Common myeloid progenitor, CD34-positive (primary cell): Measurements from ENCODE around the gene RNU4-1.
A peak's percentile ranks its signal among the peaks of the same experiment; 100 is the strongest.

Experiments
- CTCF ChIA-PET: fragments of 350-600 bp; sonication (Branson Sonifier 250); formaldehyde crosslinking; loops from one replicate; lab custom pipeline; 2021; ENCODE audit warnings: antibody characterized with exemption; lab: Charles Lee
- POLR2A ChIA-PET: fragments of 350-600 bp; sonication (Branson Sonifier 250); formaldehyde crosslinking; loops from one replicate; lab custom pipeline; 2021; ENCODE audit warnings: antibody characterized with exemption; lab: Charles Lee
- DNase-seq, 3 donors: peaks; one replicate each; pipeline versions ENCODE4 v3.0.0 to v3.0.0-alpha.2; 2013
- H3K27ac ChIP-seq, 2 experiments: 1 replicate in 1 of 2; 2 replicates in 1 of 2; pipeline ENCODE4 v1.7.0; 2013; ENCODE audit warnings: inconsistent platforms in 2 of 2, low read length in 2 of 2, mild to moderate bottlenecking in 2 of 2, low read depth in 1 of 2, moderate library complexity in 1 of 2; ENCODE audit not compliant: severe bottlenecking in 2 of 2, insufficient read depth in 1 of 2, poor library complexity in 1 of 2
- H3K27me3 ChIP-seq, 5 experiments: replicated peaks in 2 of 5; 1 replicate in 3 of 5; 2 replicates in 2 of 5; pipeline versions ENCODE4 v1.6.1 to v1.7.0; 2013; ENCODE audit warnings: low read length in 4 of 5, mild to moderate bottlenecking in 2 of 5, moderate library complexity in 2 of 5, inconsistent platforms in 1 of 5; ENCODE audit not compliant: insufficient read depth in 5 of 5, control insufficient read depth in 4 of 5
- H3K36me3 ChIP-seq, 4 experiments: 1 replicate in 2 of 4; 2 replicates in 2 of 4; pipeline versions ENCODE4 v1.6.1 to v1.7.0; 2013; ENCODE audit warnings: low read length in 3 of 4, control low read depth in 1 of 4, mild to moderate bottlenecking in 1 of 4; ENCODE audit not compliant: control insufficient read depth in 4 of 4, insufficient read depth in 4 of 4
- H3K4me1 ChIP-seq, 4 experiments: 1 replicate in 3 of 4; 2 replicates in 1 of 4; pipeline versions ENCODE4 v1.6.1 to v1.7.1; 2013; ENCODE audit warnings: low read length in 3 of 4, mild to moderate bottlenecking in 3 of 4, control low read depth in 1 of 4, inconsistent platforms in 1 of 4, moderate library complexity in 1 of 4; ENCODE audit not compliant: control insufficient read depth in 4 of 4, insufficient read depth in 4 of 4; ENCODE audit errors: control extremely low read depth in 1 of 4
- H3K4me3 ChIP-seq, 7 experiments: 1 replicate in 4 of 7; 2 replicates in 3 of 7; pipeline versions ENCODE4 v1.5.1 to v1.7.0; 2013; ENCODE audit warnings: mild to moderate bottlenecking in 7 of 7, low read length in 6 of 7, moderate library complexity in 6 of 7, inconsistent platforms in 2 of 7, low read depth in 2 of 7, control low read depth in 1 of 7; ENCODE audit not compliant: insufficient read depth in 4 of 7, control insufficient read depth in 1 of 7; ENCODE audit errors: extremely low read depth in 1 of 7
- H3K9me3 ChIP-seq, 5 experiments: 1 replicate in 4 of 5; 2 replicates in 1 of 5; pipeline versions ENCODE4 v1.6.1 to v1.7.1; 2013; ENCODE audit warnings: low read length in 4 of 5, mild to moderate bottlenecking in 2 of 5, inconsistent platforms in 1 of 5, low read depth in 1 of 5, moderate library complexity in 1 of 5; ENCODE audit not compliant: control insufficient read depth in 4 of 5, insufficient read depth in 2 of 5; ENCODE audit errors: control extremely low read depth in 1 of 5
- WGBS: methylation state at CpG from one replicate; pipeline ENCODE4 v1.1.5; 2013; ENCODE audit not compliant: insufficient coverage; 5-methylcytosine and 5-hydroxymethylcytosine counted together

Gene RNU4-1

GRCh38 chr12:120276734-120277133 lies 16.3 kb downstream of the RNU4-1 start:
- DNase-seq: no peak
- CTCF ChIA-PET: interaction anchor here (0.6 to 43.0 kb wide), 3 partner anchors 11 to 52 kb away, joined by 3 to 879 read pairs (median 8); partner anchors contain the start of gene PXN
- H3K36me3 ChIP-seq: no peaks in the 10 kb centered on the region
- no peaks in the 10 kb centered on the region for H3K9me3 ChIP-seq
- no peaks in the 10 kb centered on the region for H3K27me3 ChIP-seq
- H3K27ac ChIP-seq: no peak overlapping the region
- 80% methylated on average over 1 of the region's 6 CpGs for WGBS
- H3K4me3 ChIP-seq: no peak overlapping the region
- POLR2A ChIA-PET: no interaction called here
- no peaks in the 10 kb centered on the region for H3K4me1 ChIP-seq

- no peaks in the 10 kb centered on the region for H3K27me3 ChIP-seq
- peaks cover 8 to 48% (median 32%) of the 10 kb centered on the region in 4 experiments for H3K4me1 ChIP-seq
- H3K9me3 ChIP-seq: no peaks in the 10 kb centered on the region
- ChIA-PET CTCF (interaction anchor here (1.0 to 43.0 kb wide), 7 partner anchors 12 to 43 kb away, joined by 3 to 879 read pairs (median 3); partner anchors contain the start of genes RNU4-2 and SIRT4), POLR2A (interaction anchor here (3.0 to 4.1 kb wide), 2 partner anchors 24 to 39 kb away, joined by 21 to 42 read pairs; partner anchors contain the start of genes RNU4-1 and RNU4-2)
- WGBS: 12% methylated on average over 4 of the region's 4 CpGs
- H3K4me3 ChIP-seq: no peak overlapping the region
- no peaks in the 10 kb centered on the region for H3K36me3 ChIP-seq
- H3K27ac ChIP-seq: no peak overlapping the region
- peak in 1 of 3 donors; percentile 31 for DNase-seq
Measured at GRCh38 chr12:120267736-120268135, 25.3 kb downstream of the RNU4-1 start.

GRCh38 chr12:120266180-120266870 lies 26.7 kb downstream of the RNU4-1 start:
- Histone ChIP-seq H3K9me3 (no peaks in the 10 kb centered on the region), H3K4me3 (peak overlapping the region in 1 of 7 experiments; percentile 70), H3K27me3 (no peaks in the 10 kb centered on the region), H3K4me1 (peaks cover 13 to 60% (median 45%) of the 10 kb centered on the region in 4 experiments), H3K27ac (no peak overlapping the region), H3K36me3 (no peaks in the 10 kb centered on the region)
- 36% methylated on average over 5 of the region's 8 CpGs for WGBS
- ChIA-PET POLR2A (interaction anchor here (0.7 to 4.1 kb wide), 4 partner anchors 26 to 42 kb away, joined by 3 to 42 read pairs (median 12); partner anchors contain the start of genes RNU4-1 and RNU4-2), CTCF (interaction anchor here (0.9 to 43.0 kb wide), 9 partner anchors 9 to 66 kb away, joined by 3 to 879 read pairs (median 6); partner anchors contain the start of genes RNU4-2 and RPLP0)
- DNase-seq: peak in 1 of 3 donors; percentile 26

DNA sequence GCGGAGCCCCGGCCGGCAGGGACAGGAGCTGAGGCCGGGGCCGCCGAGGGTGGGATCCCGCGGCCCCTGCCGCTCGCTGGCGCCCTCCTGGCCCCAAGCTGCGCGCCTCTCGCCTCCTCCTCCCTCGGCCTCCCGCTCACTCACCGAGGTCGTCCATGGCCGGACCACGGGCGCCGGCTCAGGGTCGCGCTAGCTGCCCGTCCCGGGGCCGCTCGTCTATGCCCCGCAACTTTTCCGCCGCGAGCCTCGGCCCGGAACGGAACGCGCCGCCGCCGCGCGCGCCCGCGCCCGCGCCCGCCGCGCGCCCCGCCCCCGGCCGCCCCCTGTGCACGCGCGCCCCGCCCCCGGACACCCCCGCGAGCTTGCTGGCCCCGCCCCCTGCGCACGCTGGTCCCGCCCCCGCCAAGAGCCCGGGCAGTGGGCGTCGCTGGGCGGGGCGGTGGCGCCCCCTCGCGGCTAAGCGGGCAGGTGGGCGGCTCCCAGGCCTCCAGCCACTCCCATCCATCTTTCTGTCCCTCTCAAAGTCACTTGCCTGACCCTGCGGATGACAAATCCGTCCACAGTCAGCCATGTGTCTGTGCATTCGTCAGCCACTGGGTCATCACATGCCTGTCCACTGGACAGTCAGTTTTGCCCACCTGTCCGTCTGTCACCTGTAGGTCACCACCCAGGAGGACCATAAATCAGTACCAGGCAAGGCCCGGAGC lies 27.4 kb downstream of the RNU4-1 start, which contains the start of gene PXN:
Gene PXN, minus strand, starts transcription at position 258 of the 707 bp plus-strand sequence. Its CDS starts 101 bp downstream, at position 157.
- Histone ChIP-seq H3K4me3 (peak within 1 kb of the TSS; percentile 67 to 86 (median 79)), H3K27ac (peak within 1 kb of the TSS in 1 of 2 experiments; percentile 61), H3K9me3 (no peaks in the 10 kb centered on the region), H3K36me3 (no peaks in the 10 kb centered on the region), H3K4me1 (peaks cover 13 to 60% (median 45%) of the 10 kb centered on the region in 4 experiments), H3K27me3 (no peaks in the 10 kb centered on the region)
- ChIA-PET CTCF (interaction anchor here (1.0 to 43.0 kb wide), 8 partner anchors 9 to 65 kb away, joined by 3 to 879 read pairs (median 7); partner anchors contain the start of genes RNU4-2 and RPLP0), POLR2A (interaction anchor here (0.7 to 4.1 kb wide), 7 partner anchors 10 to 65 kb away, joined by 3 to 42 read pairs (median 3); partner anchors contain the start of genes RNU4-1, RNU4-2 and RPLP0)
- WGBS: 1% methylated on average over 51 of the region's 81 CpGs
- DNase-seq: peak; percentile 72 to 85 (median 83)

GRCh38 chr12:120264904-120265472 lies 28.0 kb downstream of the RNU4-1 start:
- ChIA-PET POLR2A (interaction anchor here (0.7 to 4.1 kb wide), 7 partner anchors 9 to 187 kb away, joined by 3 to 42 read pairs (median 4); partner anchors contain the start of genes RNU4-1, RNU4-2 and RPLP0), CTCF (interaction anchor here (1.2 to 43.0 kb wide), 5 partner anchors 10 to 64 kb away, joined by 6 to 879 read pairs (median 16); partner anchors contain the start of gene RPLP0)
- 5% methylated on average over 19 of the region's 29 CpGs for WGBS
- peaks cover 13 to 61% (median 45%) of the 10 kb centered on the region in 4 experiments for H3K4me1 ChIP-seq
- H3K4me3 ChIP-seq: peak overlapping the region; percentile 67 to 86 (median 79)
- no peak for DNase-seq
- H3K27me3 ChIP-seq: no peaks in the 10 kb centered on the region
- H3K27ac ChIP-seq: peak overlapping the region in 1 of 2 experiments; percentile 61
- no peaks in the 10 kb centered on the region for H3K36me3 ChIP-seq
- H3K9me3 ChIP-seq: no peaks in the 10 kb centered on the region
